Breast epithelium (tissue), 3 donors: ENCODE data around the gene THBS2.

Experiments used
- POLR2A ChIP-seq: fragments of 450-650 bp; IDR thresholded peaks from one replicate; pipeline ENCODE4 v1.6.1; 2016; ENCODE audit warnings: antibody characterized with exemption, mild to moderate bottlenecking, moderate library complexity
- TF ChIP-seq, protein P1 (sequence below), 3 donors: fragments of 450-650 bp; IDR thresholded peaks; one replicate each; pipeline ENCODE4 v1.5.1; 2016 to 2017; ENCODE audit warnings: antibody characterized with exemption in 3 of 3, mild to moderate bottlenecking in 3 of 3, moderate library complexity in 3 of 3

GRCh38 chr6:169229615-169230321 lies 23.9 kb downstream of the THBS2 start:
- TF ChIP-seq, protein P1, sequence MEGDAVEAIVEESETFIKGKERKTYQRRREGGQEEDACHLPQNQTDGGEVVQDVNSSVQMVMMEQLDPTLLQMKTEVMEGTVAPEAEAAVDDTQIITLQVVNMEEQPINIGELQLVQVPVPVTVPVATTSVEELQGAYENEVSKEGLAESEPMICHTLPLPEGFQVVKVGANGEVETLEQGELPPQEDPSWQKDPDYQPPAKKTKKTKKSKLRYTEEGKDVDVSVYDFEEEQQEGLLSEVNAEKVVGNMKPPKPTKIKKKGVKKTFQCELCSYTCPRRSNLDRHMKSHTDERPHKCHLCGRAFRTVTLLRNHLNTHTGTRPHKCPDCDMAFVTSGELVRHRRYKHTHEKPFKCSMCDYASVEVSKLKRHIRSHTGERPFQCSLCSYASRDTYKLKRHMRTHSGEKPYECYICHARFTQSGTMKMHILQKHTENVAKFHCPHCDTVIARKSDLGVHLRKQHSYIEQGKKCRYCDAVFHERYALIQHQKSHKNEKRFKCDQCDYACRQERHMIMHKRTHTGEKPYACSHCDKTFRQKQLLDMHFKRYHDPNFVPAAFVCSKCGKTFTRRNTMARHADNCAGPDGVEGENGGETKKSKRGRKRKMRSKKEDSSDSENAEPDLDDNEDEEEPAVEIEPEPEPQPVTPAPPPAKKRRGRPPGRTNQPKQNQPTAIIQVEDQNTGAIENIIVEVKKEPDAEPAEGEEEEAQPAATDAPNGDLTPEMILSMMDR (IDR thresholded peaks at IDR 0.05) = no peak
- TF ChIP-seq POLR2A = no peak
